Esophagus muscularis mucosa (tissue), 4 donors: Measurements from ENCODE around the gene PARK7. TPM values are rescaled to one million over a fixed set of nuclear protein-coding genes. Genes with fewer than 3 reads are reported as not detected.
"Not testable (repeated sequence)": the region's sequence is repeated elsewhere in the genome, so short reads cannot be mapped to it uniquely, and the experiment has no call there.

Experiments
- DNase-seq: peaks from one replicate; pipeline ENCODE4 v3.0.0-alpha.2; 2017; ENCODE audit errors: extremely low spot score
- H3K27ac ChIP-seq, 4 donors: fragments of 200-600 bp; sonication (generic); replicated peaks in 1 of 4; 1 replicate in 3 of 4; 2 replicates in 1 of 4; pipeline ENCODE4 v1.5.1; 2016 to 2019; ENCODE audit warnings: mild to moderate bottlenecking in 1 of 4
- H3K27me3 ChIP-seq, 4 donors: fragments of 200-600 bp; sonication (generic); one replicate each; pipeline versions ENCODE4 v1.5.1 to v1.6.0; 2016 to 2019
- H3K36me3 ChIP-seq, 4 donors: fragments of 200-600 bp; sonication (generic); one replicate each; pipeline ENCODE4 v1.5.1; 2016 to 2019
- H3K4me1 ChIP-seq, 4 donors: fragments of 200-600 bp; sonication (generic); one replicate each; pipeline ENCODE4 v1.5.1; 2016 to 2019
- H3K4me3 ChIP-seq, 4 donors: fragments of 200-600 bp; sonication (generic); 1 replicate in 2 of 4; 2 replicates in 2 of 4; pipeline ENCODE4 v1.5.1; 2016 to 2019; ENCODE audit warnings: mild to moderate bottlenecking in 4 of 4, moderate library complexity in 1 of 4
- H3K9me3 ChIP-seq, 4 donors: fragments of 200-600 bp; sonication (generic); 1 replicate in 3 of 4; 2 replicates in 1 of 4; pipeline ENCODE4 v1.5.1; 2016 to 2019
- CTCF ChIP-seq, 3 experiments: fragments of 200-600 bp in 2 of 3; fragments of 450-650 bp in 1 of 3; sonication (generic) in 2 of 3; IDR thresholded peaks; one replicate each; pipeline ENCODE4 v1.5.1; 2017 to 2019; ENCODE audit warnings: antibody characterized with exemption in 3 of 3, mild to moderate bottlenecking in 2 of 3, moderate library complexity in 1 of 3
- EP300 ChIP-seq: sonication (generic); formaldehyde crosslinking; IDR thresholded peaks from one replicate; pipeline ENCODE4 v1.6.1; 2017; ENCODE audit warnings: antibody characterized with exemption
- POLR2A ChIP-seq: fragments of 450-650 bp; IDR thresholded peaks from one replicate; pipeline ENCODE4 v1.6.1; 2017; ENCODE audit warnings: antibody characterized with exemption, moderate library complexity, mild to moderate bottlenecking, low read depth
- POLR2AphosphoS5 ChIP-seq, 2 donors: sonication (generic); formaldehyde crosslinking; IDR thresholded peaks; one replicate each; pipeline ENCODE4 v1.6.1; 2017; ENCODE audit warnings: antibody characterized with exemption in 2 of 2
- WGBS: methylation state at CpG from one replicate; pipeline ENCODE4 v1.1.5; 2018; 5-methylcytosine and 5-hydroxymethylcytosine counted together
- intact Hi-C: fragments of 100-400 bp; cut with DNase I; formaldehyde crosslinking; loops from one replicate; pipeline ENCODE4 v1.15.1; 2023
- total RNA-seq, 4 donors: library from RNA; depleted of rRNA; stranded (reverse); fragments of >200 nt; gene quantifications; one replicate each; pipeline versions ENCODE4 v1.1.0 to v1.2.1, GENCODE V29; 2016

The PARK7 gene
- total RNA-seq, 4 donors from 2014 or later, result 201 to 229 (median 212) TPM

- Histone ChIP-seq H3K27me3 (peaks cover 0 to 33% (median 4%) of the 10 kb centered on the region in 4 donors), H3K4me1 (no peaks in the 10 kb centered on the region), H3K4me3 (no peak overlapping the region), H3K9me3 (no peaks in the 10 kb centered on the region), H3K27ac (no peak overlapping the region), H3K36me3 (no peaks in the 10 kb centered on the region)
- TF ChIP-seq POLR2A (no peak), CTCF (IDR thresholded peaks at IDR 0.05) (no peak), POLR2AphosphoS5 (IDR thresholded peaks at IDR 0.05) (no peak), EP300 (no peak)
- DNase-seq, result no peak
- intact Hi-C loops, result no loop called here
- WGBS, result 66% methylated on average over 2 of the region's 2 CpGs
Observed at GRCh38 chr1:7916501-7916830, 45.0 kb upstream of the PARK7 start.

GRCh38 chr1:7917971-7918370, 43.5 kb upstream of the PARK7 start:
- H3K36me3 ChIP-seq, H3K4me1 ChIP-seq, H3K4me3 ChIP-seq, H3K27ac ChIP-seq, H3K9me3 ChIP-seq, DNase-seq, intact Hi-C loops: not testable (repeated sequence)
- peaks cover 0 to 33% (median 4%) of the 10 kb centered on the region in 4 donors for H3K27me3 ChIP-seq
- WGBS, result 87% methylated on average over 5 of the region's 5 CpGs

GRCh38 chr1:7919880-7920279, 41.6 kb upstream of the PARK7 start:
- Histone ChIP-seq H3K9me3 (no peaks in the 10 kb centered on the region), H3K36me3 (no peaks in the 10 kb centered on the region), H3K4me3 (no peak overlapping the region), H3K27me3 (peaks cover 0 to 22% (median 4%) of the 10 kb centered on the region in 4 donors), H3K27ac (no peak overlapping the region), H3K4me1 (no peaks in the 10 kb centered on the region)
- DNase-seq, result no peak
- TF ChIP-seq POLR2A (no peak), CTCF (IDR thresholded peaks at IDR 0.05) (no peak), EP300 (no peak), POLR2AphosphoS5 (IDR thresholded peaks at IDR 0.05) (no peak)
- 79% methylated on average over 5 of the region's 5 CpGs for WGBS
- intact Hi-C loops, result no loop called here

- Histone ChIP-seq H3K27ac (no peak overlapping the region), H3K27me3 (peaks cover 0 to 35% (median 8%) of the 10 kb centered on the region in 4 donors), H3K4me3 (no peak overlapping the region), H3K4me1 (no peaks in the 10 kb centered on the region), H3K9me3 (no peaks in the 10 kb centered on the region), H3K36me3 (no peaks in the 10 kb centered on the region)
- intact Hi-C loops, result no loop called here
- DNase-seq, result no peak
- 88% methylated on average over 7 of the region's 7 CpGs for WGBS
- TF ChIP-seq EP300 (no peak), CTCF (IDR thresholded peaks at IDR 0.05) (no peak), POLR2AphosphoS5 (IDR thresholded peaks at IDR 0.05) (no peak)
Observed at GRCh38 chr1:7921796-7922195, 39.7 kb upstream of the PARK7 start.

GRCh38 chr1:7922301-7922700, 39.2 kb upstream of the PARK7 start:
- Histone ChIP-seq H3K4me1 (no peaks in the 10 kb centered on the region), H3K27me3 (peaks cover 0 to 40% (median 8%) of the 10 kb centered on the region in 4 donors), H3K4me3 (no peak overlapping the region), H3K9me3 (no peaks in the 10 kb centered on the region), H3K27ac (no peak overlapping the region), H3K36me3 (no peaks in the 10 kb centered on the region)
- intact Hi-C loops, result no loop called here
- 90% methylated on average over 6 of the region's 6 CpGs for WGBS
- DNase-seq, result no peak
- TF ChIP-seq POLR2A, result no peak
- no peak for TF ChIP-seq EP300
- no peak for TF ChIP-seq POLR2AphosphoS5 (IDR thresholded peaks at IDR 0.05)
- no peak for TF ChIP-seq CTCF (IDR thresholded peaks at IDR 0.05)

GRCh38 chr1:7927061-7927460, 34.5 kb upstream of the PARK7 start:
- WGBS, result 46% methylated on average over 8 of the region's 8 CpGs
- H3K36me3 ChIP-seq, H3K9me3 ChIP-seq, H3K4me1 ChIP-seq, H3K4me3 ChIP-seq, DNase-seq, H3K27ac ChIP-seq, intact Hi-C loops: not testable (repeated sequence)
- H3K27me3 ChIP-seq, result peaks cover 0 to 55% (median 5%) of the 10 kb centered on the region in 4 donors
